Islet of Langerhans (tissue), 1 donor: ENCODE data around the gene KRT16.
"Not testable (repeated sequence)": the region's sequence is repeated elsewhere in the genome, so short reads cannot be mapped to it uniquely, and the experiment has no call there.

ENCODE experiments used
- FAIRE-seq: peaks from one replicate; lab custom pipeline; 2011; peaks lifted over from hg19 to GRCh38; lab: Jason Lieb, UNC

KRT16 gene

GRCh38 chr17:41647038-41647813, 34.7 kb upstream of the KRT16 start:
- no peak for FAIRE-seq

GRCh38 chr17:41642252-41643156, 29.9 kb upstream of the KRT16 start:
- no peak for FAIRE-seq

- FAIRE-seq: not testable (repeated sequence)
Measured at GRCh38 chr17:41640596-41640995, 28.0 kb upstream of the KRT16 start.

GRCh38 chr17:41639492-41640473, 27.2 kb upstream of the KRT16 start:
- no peak for FAIRE-seq

- no peak for FAIRE-seq
Measured at GRCh38 chr17:41638941-41639340, 26.4 kb upstream of the KRT16 start.

GRCh38 chr17:41638194-41638593, 25.6 kb upstream of the KRT16 start:
- no peak for FAIRE-seq

- FAIRE-seq: no peak
Measured at GRCh38 chr17:41636652-41637051, 24.1 kb upstream of the KRT16 start.

GRCh38 chr17:41635121-41636097, 22.8 kb upstream of the KRT16 start:
- FAIRE-seq: no peak

GRCh38 chr17:41634639-41635038, 22.1 kb upstream of the KRT16 start:
- no peak for FAIRE-seq

- FAIRE-seq: no peak
Measured at GRCh38 chr17:41633556-41634199, 21.1 kb upstream of the KRT16 start.

GRCh38 chr17:41632482-41633105, 20.0 kb upstream of the KRT16 start:
- FAIRE-seq: no peak

GRCh38 chr17:41631898-41632285, 19.3 kb upstream of the KRT16 start:
- no peak for FAIRE-seq

- no peak for FAIRE-seq
Measured at GRCh38 chr17:41631025-41631897, 18.7 kb upstream of the KRT16 start.

- no peak for FAIRE-seq
Measured at GRCh38 chr17:41629826-41630670, 17.5 kb upstream of the KRT16 start.

GRCh38 chr17:41629316-41629715, 16.7 kb upstream of the KRT16 start:
- FAIRE-seq: no peak

- FAIRE-seq: not testable (repeated sequence)
Measured at GRCh38 chr17:41628621-41629255, 16.2 kb upstream of the KRT16 start.

GRCh38 chr17:41628073-41628370, 15.5 kb upstream of the KRT16 start:
- FAIRE-seq: not testable (repeated sequence)
